ENCODE measurements around the gene HMCN1. TPM values are rescaled to one million over a fixed set of nuclear protein-coding genes. Genes with fewer than 3 reads are reported as not detected.

Gene HMCN1
- total RNA-seq, 1 donor from 2014 or later: 0.25 TPM

DNA sequence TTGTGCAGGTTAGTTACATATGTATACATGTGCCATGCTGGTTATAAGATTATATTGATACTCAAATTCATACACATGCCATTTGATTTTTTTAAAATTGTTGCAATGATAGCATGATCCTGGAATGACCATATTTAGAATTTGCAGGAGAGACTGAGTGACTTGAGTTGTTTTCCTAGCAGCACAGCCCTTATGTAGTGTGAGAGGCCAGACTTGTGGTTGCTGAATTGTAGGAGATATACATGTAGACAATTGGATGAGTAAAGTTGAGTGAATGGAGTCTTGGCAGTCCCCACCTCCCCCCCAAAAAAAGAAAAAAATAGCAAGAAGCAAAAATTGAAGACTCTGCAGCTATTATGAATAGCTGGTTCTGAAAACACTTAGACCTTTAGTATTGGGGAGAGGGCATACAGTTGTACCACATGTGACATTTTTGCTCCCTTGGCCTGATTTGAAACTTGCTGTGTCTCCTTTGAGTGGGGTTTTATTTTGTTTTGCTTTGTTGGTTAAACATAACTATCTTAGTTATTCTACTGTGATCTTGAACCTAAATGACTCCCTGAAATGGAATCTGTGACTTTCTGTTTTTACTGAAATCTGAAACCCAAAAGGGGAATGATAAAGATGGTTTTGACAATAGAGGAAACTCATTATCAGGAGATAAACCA, 280.3 kb downstream of the HMCN1 start:
- intact Hi-C loops (cut with micrococcal nuclease): no loop called here

GRCh38 chr1:186016856-186017255, 282.7 kb downstream of the HMCN1 start:
- intact Hi-C loops (cut with micrococcal nuclease): no loop called here

DNA sequence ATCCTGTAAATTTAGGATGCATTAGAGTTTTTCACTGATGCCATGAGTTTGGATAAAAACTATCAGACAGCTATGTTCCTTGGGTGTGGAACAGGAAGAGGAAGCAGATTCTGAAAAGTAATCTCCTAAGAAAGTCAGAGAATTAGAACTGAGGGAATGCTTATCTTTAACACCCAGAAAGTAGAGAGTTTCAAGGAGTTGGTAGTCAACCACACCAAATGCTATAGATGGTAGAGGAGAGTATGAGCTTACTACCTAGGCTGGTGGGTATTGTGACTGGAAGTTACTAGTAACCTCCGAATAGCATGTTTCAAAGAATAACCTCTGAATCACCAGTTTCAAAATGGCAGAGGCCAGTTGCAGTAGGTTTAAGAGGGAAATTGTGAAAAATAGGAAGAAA, 288.0 kb downstream of the HMCN1 start:
- intact Hi-C loops (cut with micrococcal nuclease): no loop called here

DNA sequence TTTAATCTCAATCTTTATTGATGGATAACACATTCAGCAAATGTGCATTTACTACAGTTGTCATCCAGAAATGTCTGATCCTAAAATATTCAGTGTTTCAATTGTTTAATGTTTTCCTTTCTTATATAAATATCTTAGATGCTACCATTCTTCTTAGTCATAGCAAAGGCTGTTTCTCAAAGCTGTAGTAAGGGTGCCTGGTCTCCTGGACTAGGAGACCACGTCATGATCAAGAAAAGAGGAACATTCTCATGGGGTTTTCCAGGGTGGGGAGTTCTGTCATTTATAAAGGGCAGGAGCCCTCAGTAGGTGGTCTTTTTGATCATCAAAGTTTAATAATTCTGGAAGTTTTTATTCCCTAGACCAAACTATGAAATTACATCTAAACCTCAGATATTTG, 292.8 kb downstream of the HMCN1 start:
- intact Hi-C loops (cut with micrococcal nuclease): no loop called here

DNA sequence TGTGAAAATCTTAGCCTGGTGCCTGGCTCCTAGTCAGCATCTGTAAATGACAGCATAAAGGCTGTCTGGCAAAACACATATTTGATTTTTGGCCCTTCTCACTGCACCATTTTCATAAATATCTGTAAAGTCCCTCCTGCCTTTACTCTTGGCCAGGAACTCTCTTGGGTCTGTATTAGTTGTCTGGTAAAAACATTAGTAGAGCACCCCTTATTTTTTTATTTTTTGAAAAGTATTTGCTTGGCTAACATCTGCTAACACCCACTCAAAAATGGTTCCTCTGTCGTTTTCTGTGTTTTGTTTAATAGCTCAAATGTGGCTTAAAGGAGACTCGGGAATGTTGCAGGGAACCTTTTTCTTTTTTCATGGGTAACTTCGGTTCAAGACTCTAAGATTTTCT, 293.4 kb downstream of the HMCN1 start:
- intact Hi-C loops (cut with micrococcal nuclease): no loop called here

- intact Hi-C loops (cut with micrococcal nuclease): no loop called here
These were observed 296.3 kb downstream of the HMCN1 start for GRCh38 chr1:186030453-186030852.

GRCh38 chr1:186033847-186034271, 299.7 kb downstream of the HMCN1 start:
- intact Hi-C loops (cut with micrococcal nuclease): no loop called here

GRCh38 chr1:186042230-186042629, 308.0 kb downstream of the HMCN1 start:
- intact Hi-C loops (cut with micrococcal nuclease): no loop called here

DNA sequence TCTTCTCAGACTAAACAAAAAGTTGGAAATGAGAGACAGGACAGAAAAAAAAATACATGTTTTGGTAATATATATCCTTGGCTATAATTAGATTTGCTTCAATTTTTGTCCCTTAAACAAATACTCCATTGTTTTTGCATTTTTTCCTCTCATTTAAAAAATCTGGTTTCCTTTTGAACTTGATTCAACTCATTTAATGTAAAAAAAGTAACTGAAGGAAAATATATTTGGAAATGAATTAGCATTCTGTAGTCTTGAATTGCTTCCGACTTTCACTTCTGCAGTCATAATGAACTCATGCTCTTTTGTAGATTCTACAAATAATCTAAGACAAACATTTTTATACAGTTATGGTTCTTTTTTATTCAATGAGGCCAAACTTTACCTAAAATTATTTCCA, 309.1 kb downstream of the HMCN1 start:
- intact Hi-C loops (cut with micrococcal nuclease): no loop called here

- intact Hi-C loops (cut with micrococcal nuclease): no loop called here
These were observed 310.0 kb downstream of the HMCN1 start for GRCh38 chr1:186044079-186044685.

DNA sequence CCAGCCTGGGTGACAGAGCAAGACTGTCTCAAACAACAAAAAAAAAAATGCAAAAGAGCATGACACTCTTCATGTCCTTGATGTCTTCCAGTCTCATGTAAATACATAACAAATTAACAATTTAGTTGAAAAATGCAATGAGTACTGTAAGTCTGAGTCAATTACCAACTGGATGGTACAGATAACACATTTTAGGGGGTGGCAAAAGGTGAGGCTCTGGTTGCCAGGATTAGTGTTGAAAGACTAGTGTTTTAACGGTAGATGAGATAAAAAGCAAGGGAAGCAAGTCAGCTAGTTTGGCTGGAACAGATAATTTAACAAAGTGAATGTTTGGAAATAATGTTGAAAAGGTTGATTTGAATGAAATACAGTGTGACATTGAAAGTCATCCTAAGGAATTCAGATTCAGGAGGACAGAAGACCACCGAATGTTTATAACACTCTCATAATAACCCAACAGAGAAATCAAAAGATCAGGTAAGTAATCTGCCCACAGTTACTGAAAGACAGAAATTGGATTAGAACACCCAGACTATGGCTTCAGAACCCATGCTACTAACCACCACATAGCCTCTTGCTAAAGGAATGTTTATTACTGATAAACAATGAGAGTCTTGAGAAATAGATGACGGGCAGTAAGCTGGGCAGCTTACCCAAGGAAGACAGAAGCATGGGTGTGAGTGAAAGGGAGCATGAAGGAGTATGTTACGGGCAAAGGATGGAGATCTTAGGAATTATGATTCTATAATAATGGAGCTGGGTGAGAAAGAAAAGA, 312.4 kb downstream of the HMCN1 start:
- intact Hi-C loops (cut with micrococcal nuclease): no loop called here

DNA sequence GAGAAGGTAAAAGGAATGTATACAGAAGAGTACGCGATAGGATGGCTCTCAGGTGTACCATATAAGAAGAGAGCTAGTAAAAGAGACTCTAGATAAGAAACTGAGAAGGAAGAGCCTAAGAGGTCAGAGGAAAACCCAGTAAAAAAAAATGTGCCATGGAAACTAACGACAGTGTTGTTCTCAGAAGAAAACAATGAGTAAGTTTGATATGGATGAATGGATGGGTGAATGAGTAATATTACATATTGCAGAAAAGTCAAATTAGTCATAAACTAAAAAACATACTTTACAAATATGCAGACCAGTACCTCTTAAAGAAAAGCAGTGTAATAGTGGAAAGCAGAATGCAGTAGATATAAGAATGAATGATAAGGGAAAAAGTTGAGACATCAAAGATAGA, 316.2 kb downstream of the HMCN1 start:
- intact Hi-C loops (cut with micrococcal nuclease): no loop called here

GRCh38 chr1:186054003-186054402, 319.8 kb downstream of the HMCN1 start:
- intact Hi-C loops (cut with micrococcal nuclease): no loop called here

DNA sequence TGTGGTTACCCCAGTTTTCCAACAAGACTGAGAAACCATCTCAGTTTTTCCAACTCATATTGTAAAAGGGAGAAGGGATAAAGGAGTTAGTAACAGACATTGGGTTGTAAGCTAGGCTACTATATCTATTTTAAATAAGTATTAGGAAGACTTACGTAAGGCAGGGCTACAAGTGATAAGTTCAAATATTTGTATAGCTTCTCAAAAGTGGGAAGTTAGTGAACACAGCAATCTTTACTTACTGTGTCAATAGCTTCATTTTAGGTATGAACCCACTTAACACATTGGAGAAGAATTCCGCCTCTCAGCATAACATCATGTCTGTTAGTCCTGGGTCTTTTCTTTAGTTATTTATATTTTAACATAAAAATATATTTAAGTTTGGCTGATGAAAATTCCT, 320.7 kb downstream of the HMCN1 start:
- intact Hi-C loops (cut with micrococcal nuclease): no loop called here

DNA sequence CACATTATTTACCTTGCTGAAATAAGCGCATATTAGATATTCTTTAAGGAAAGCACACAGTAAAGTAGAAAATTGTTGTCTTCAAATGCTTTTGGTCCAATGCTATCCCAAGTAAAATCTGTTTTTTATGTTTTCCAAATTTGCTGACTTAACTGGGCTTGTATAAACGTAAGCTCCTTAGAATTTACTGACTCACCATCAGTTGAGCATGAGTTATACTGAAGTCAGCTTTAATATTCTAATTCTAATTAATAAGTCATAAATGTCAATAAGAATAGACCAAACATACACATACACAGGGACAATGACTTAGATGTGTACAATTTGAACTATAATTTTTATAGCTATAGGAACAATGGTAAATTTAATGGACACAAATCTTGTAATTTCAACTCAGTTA, 321.7 kb downstream of the HMCN1 start:
- intact Hi-C loops (cut with micrococcal nuclease): no loop called here

GRCh38 chr1:186057086-186057485, 322.9 kb downstream of the HMCN1 start:
- intact Hi-C loops (cut with micrococcal nuclease): no loop called here

- intact Hi-C loops (cut with micrococcal nuclease): no loop called here
These were observed 325.1 kb downstream of the HMCN1 start for GRCh38 chr1:186059311-186059710.

DNA sequence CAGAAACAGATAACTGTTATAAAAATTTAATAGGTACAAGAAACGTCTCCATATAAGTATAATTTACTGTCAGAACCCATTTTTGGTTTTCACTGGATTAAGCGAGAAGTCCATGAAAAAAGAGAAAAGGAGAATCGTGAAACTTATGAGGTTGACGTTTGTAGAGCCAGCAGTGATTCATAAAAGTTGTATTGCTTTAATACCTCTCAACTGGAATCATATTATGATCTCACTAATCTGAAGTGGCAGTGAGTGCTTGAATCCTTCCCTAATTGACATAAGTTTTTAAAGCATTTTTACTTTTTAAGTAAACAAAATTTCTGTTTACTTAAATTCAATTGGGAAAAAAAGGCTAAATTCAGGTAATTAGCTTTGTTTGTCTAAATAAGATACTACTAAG, 325.6 kb downstream of the HMCN1 start:
- intact Hi-C loops (cut with micrococcal nuclease): no loop called here

GRCh38 chr1:186060226-186060625, 326.0 kb downstream of the HMCN1 start:
- intact Hi-C loops (cut with micrococcal nuclease): no loop called here

- intact Hi-C loops (cut with micrococcal nuclease): no loop called here
These were observed 329.0 kb downstream of the HMCN1 start for GRCh38 chr1:186063091-186063657.

- intact Hi-C loops (cut with micrococcal nuclease): no loop called here
These were observed 332.2 kb downstream of the HMCN1 start for GRCh38 chr1:186066411-186066810.

GRCh38 chr1:186073697-186074096, 339.5 kb downstream of the HMCN1 start:
- intact Hi-C loops (cut with micrococcal nuclease): no loop called here
